Esophagus squamous epithelium (tissue), 5 donors: ENCODE measurements around the gene PSENEN. TPM values are rescaled to one million over a fixed set of nuclear protein-coding genes. Genes with fewer than 3 reads are reported as not detected.

ENCODE experiments used
- DNase-seq: peaks from one replicate; lab custom pipeline; 2025; lab: John Stamatoyannopoulos, UW
- H3K27ac ChIP-seq, 4 donors: fragments of 200-600 bp; sonication (generic); one replicate each; pipeline ENCODE4 v1.5.1; 2016 to 2019; ENCODE audit warnings: mild to moderate bottlenecking in 1 of 4
- H3K27me3 ChIP-seq, 4 donors: fragments of 200-600 bp; sonication (generic); 1 replicate in 3 of 4; 2 replicates in 1 of 4; pipeline versions ENCODE4 v1.5.1 to v1.6.0; 2017 to 2021; ENCODE audit warnings: antibody characterized with exemption in 1 of 4
- H3K36me3 ChIP-seq, 3 donors: fragments of 200-600 bp; sonication (generic); one replicate each; pipeline ENCODE4 v1.5.1; 2016 to 2019
- H3K4me1 ChIP-seq, 3 donors: fragments of 200-600 bp; sonication (generic); one replicate each; pipeline ENCODE4 v1.5.1; 2017 to 2019
- H3K4me3 ChIP-seq, 4 donors: fragments of 200-600 bp; sonication (generic); 1 replicate in 3 of 4; 2 replicates in 1 of 4; pipeline ENCODE4 v1.5.1; 2016 to 2019; ENCODE audit warnings: mild to moderate bottlenecking in 2 of 4, moderate library complexity in 1 of 4
- H3K9me3 ChIP-seq, 3 donors: fragments of 200-600 bp; sonication (generic); one replicate each; pipeline ENCODE4 v1.5.1; 2016 to 2019
- CTCF ChIP-seq, 6 experiments: fragments of 450-650 bp in 4 of 6; fragments of 200-600 bp in 2 of 6; sonication (generic) in 2 of 6; IDR thresholded peaks; one replicate each; pipeline ENCODE4 v1.5.1; 2016 to 2019; ENCODE audit warnings: antibody characterized with exemption in 6 of 6, mild to moderate bottlenecking in 4 of 6, moderate library complexity in 4 of 6
- POLR2A ChIP-seq, 4 donors: fragments of 450-650 bp; IDR thresholded peaks; one replicate each; pipeline ENCODE4 v1.6.1; 2017; ENCODE audit warnings: antibody characterized with exemption in 4 of 4, mild to moderate bottlenecking in 4 of 4, moderate library complexity in 3 of 4
- WGBS, 2 donors: methylation state at CpG; one replicate each; pipeline ENCODE4 v1.1.5; 2018; 5-methylcytosine and 5-hydroxymethylcytosine counted together
- intact Hi-C: fragments of 100-400 bp; cut with DNase I; formaldehyde crosslinking; loops from one replicate; pipeline ENCODE4 v1.15.0; 2022
- total RNA-seq, 4 donors: library from RNA; depleted of rRNA; stranded (reverse); fragments of >200 nt; gene quantifications; one replicate each; pipeline ENCODE4 v1.1.0, GENCODE V29; 2016
- donor health status: DM: yes; HTN: yes; CAD: no.

PSENEN gene
- total RNA-seq, 4 donors from 2014 or later = 23.3 to 33.9 (median 32.3) TPM

GRCh38 chr19:35757231-35757748 is 11.8 kb downstream of the PSENEN start:
- Histone ChIP-seq H3K9me3 (no peaks in the 10 kb centered on the region), H3K27ac (peak overlapping the region; percentile 93 to 98 (median 96)), H3K4me3 (peak overlapping the region; percentile 69 to 94 (median 91)), H3K36me3 (peaks cover 8 to 48% (median 21%) of the 10 kb centered on the region in 3 donors), H3K4me1 (peaks cover 32 to 53% (median 37%) of the 10 kb centered on the region in 3 donors), H3K27me3 (no peaks in the 10 kb centered on the region)
- DNase-seq = no peak
- intact Hi-C loops = no loop called here
- TF ChIP-seq CTCF (IDR thresholded peaks at IDR 0.05) = no peak
- TF ChIP-seq POLR2A (IDR thresholded peaks at IDR 0.05) = no peak
- 5 to 20% methylated on average over 1 to 16 of the region's 19 CpGs for WGBS, 2 donors

DNA sequence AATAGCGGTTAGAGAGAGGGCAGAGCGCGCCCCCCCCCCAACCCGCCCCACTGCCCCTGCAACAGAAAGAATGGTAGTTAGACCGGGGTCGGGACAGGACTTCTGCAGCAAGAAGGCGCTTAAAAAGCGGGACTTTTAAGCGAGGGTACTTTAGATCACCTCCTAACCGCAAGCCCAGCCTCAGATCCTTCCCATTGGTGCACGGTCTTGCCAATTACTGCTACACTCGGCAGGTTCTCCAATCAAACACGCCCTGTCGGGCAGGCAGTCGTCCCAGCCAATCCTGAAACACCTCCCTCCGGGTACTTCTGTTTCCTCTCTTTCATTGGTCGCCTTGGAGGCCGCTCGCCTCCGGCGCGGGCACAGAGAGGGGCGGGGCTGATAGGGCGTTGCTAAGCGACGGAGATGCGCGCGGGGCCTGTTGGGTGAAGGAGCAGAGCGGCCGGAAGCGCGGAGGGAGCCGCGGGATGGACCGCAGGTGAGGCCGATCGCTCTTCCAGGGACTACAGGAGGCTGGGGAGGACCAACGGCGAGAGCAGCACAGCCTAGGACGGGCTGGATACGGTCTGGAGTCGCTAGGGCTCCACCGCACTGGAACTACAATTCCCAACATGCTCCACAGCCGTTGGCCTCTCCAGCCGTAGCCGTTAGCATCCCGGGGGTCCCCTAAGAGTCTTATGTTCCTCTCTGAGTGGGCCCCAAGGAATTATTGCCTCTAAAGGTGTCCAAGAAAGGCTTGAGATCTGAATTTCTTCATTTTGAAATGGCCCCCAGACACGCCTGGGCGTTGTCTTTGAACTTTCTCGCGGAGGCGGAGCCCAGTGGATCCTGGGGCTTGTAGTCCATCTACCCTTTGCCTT is 12.5 kb downstream of the PSENEN start, which contains the start of gene PROSER3:
Gene PROSER3 (plus strand): TSS at position 428 of the 860 bp plus-strand sequence. CDS start 40 bp downstream, at position 468.
- 1 to 2% methylated on average over 16 to 26 of the region's 53 CpGs for WGBS, 2 donors
- intact Hi-C loops = no loop called here

DNA sequence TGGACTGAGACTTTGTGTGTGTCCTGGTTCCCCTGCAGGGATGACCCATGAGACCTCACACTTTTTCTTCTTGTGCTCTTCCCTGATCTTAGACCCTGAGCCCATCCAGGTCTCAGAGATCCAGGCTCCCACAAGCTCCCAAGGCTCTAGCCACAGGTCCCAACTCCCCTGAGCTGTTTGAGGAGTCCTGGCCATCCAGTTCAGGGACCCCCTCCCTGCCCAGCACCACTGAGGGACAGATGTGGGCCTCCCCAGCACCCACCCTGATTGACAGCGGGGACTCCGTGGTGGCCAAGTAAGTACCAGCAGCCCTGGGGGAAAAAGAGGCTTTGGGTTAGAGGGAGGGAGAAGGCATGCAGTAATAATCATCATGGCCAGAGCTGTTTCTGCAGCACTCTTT is 14.2 kb downstream of the PSENEN start:
- intact Hi-C loops = loop anchor here (10.0 kb wide), 1 partner anchor 175 kb away; the partner anchor contains the start of gene LRFN3
- DNase-seq = no peak
- H3K36me3 ChIP-seq = peaks cover 0 to 47% (median 0%) of the 10 kb centered on the region in 3 donors
- TF ChIP-seq POLR2A (IDR thresholded peaks at IDR 0.05) (no peak), CTCF (IDR thresholded peaks at IDR 0.05) (no peak)
- H3K27ac ChIP-seq = no peak overlapping the region
- no peak overlapping the region for H3K4me3 ChIP-seq
- WGBS, 2 donors = no CpG with 5 or more reads among the region's 2 CpGs
- no peaks in the 10 kb centered on the region for H3K9me3 ChIP-seq
- no peaks in the 10 kb centered on the region for H3K27me3 ChIP-seq
- peaks cover 32 to 47% (median 37%) of the 10 kb centered on the region in 3 donors for H3K4me1 ChIP-seq

More for the DNA sequence above, 12.5 kb downstream of the PSENEN start, which contains the start of gene PROSER3:
- Histone ChIP-seq H3K27me3 (no peaks in the 10 kb centered on the region), H3K4me1 (peaks cover 32 to 53% (median 37%) of the 10 kb centered on the region in 3 donors), H3K27ac (peak within 1 kb of the TSS; percentile 93 to 98 (median 96)), H3K36me3 (peaks cover 2 to 47% (median 15%) of the 10 kb centered on the region in 3 donors), H3K4me3 (peak within 1 kb of the TSS; percentile 69 to 94 (median 91)), H3K9me3 (no peaks in the 10 kb centered on the region)
- peak in 3 of 4 donors; percentile 60 to 75 (median 71) for TF ChIP-seq POLR2A (IDR thresholded peaks at IDR 0.05)
- TF ChIP-seq CTCF (IDR thresholded peaks at IDR 0.05) = peak in 1 of 6 experiments; percentile 7
- DNase-seq = peak; percentile 97

DNA sequence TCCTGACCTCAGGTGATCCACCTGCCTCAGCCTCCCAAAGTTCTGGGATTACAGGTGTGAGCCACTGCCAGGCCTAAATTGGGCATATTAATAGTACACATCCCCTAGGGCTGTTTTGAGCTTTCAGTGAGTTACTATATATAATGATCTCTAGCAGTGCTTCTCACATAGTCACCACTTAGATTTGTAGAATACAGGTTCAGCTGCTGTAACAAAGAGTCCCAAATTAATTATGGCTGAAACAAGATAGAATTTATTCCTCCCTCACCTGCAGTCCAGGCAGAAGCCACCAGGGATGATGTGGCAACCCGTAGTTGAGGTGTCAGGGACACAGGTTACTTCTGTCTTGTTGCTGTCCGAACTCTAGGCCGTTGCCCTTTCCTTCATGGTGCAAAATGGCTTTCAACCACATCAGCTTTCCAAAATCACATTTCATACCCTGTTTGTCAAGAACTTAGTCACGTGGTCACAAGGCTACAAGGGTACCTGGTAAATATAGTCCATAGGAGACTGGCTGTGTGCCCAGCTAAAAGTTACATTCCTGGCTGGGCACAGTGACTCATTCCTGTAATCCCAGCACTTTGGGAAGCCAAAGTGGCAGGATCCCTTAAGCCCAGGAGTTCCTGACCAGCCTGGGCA is 15.4 kb downstream of the PSENEN start:
- Histone ChIP-seq H3K27me3 (no peaks in the 10 kb centered on the region), H3K27ac (no peak overlapping the region), H3K36me3 (peaks cover 0 to 57% (median 0%) of the 10 kb centered on the region in 3 donors), H3K9me3 (no peaks in the 10 kb centered on the region), H3K4me1 (peaks cover 24 to 36% (median 29%) of the 10 kb centered on the region in 3 donors), H3K4me3 (no peak overlapping the region)
- 91 to 95% methylated on average over 4 of the region's 4 CpGs for WGBS, 2 donors
- no peak for DNase-seq
- peak in 1 of 6 experiments; percentile 7 for TF ChIP-seq CTCF (IDR thresholded peaks at IDR 0.05)
- TF ChIP-seq POLR2A (IDR thresholded peaks at IDR 0.05) = no peak
- intact Hi-C loops = loop anchor here (10.0 kb wide), 1 partner anchor 174 kb away; the partner anchor contains the start of gene LRFN3
